ENCODE measurements around the gene AAGAB.

DNA sequence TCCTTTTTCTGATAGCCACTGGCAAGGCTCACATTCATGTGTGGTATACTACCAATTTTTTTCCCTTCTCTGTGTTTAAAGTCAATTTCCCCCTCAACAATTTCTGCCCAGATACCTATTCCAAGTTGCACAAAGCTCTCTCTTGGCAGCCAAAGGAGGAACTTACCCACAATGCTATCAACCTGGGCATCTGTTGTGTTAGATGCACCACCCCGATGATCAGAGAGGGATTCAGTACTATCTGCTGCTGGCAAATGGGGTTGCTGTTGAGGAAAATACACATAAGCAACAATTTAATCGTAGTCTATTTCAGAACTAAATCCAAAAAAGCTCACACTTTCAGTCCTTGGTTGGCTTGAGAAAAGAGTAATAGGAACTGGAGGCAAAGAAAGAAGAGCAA lies 46.1 kb downstream of the AAGAB start:
- no peak for TF ChIP-seq POLR2A (IDR thresholded peaks at IDR 0.05)
- TF ChIP-seq, protein P1, sequence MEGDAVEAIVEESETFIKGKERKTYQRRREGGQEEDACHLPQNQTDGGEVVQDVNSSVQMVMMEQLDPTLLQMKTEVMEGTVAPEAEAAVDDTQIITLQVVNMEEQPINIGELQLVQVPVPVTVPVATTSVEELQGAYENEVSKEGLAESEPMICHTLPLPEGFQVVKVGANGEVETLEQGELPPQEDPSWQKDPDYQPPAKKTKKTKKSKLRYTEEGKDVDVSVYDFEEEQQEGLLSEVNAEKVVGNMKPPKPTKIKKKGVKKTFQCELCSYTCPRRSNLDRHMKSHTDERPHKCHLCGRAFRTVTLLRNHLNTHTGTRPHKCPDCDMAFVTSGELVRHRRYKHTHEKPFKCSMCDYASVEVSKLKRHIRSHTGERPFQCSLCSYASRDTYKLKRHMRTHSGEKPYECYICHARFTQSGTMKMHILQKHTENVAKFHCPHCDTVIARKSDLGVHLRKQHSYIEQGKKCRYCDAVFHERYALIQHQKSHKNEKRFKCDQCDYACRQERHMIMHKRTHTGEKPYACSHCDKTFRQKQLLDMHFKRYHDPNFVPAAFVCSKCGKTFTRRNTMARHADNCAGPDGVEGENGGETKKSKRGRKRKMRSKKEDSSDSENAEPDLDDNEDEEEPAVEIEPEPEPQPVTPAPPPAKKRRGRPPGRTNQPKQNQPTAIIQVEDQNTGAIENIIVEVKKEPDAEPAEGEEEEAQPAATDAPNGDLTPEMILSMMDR (IDR thresholded peaks at IDR 0.05): no peak
- TF ChIP-seq EP300 (IDR thresholded peaks at IDR 0.05): no peak
